Effector CD8-positive, alpha-beta T cell (primary cell): ENCODE measurements around the gene SHANK2.

Experiments
- DNase-seq: peaks from one replicate; lab custom pipeline; 2025; lab: John Stamatoyannopoulos, UW

Gene SHANK2

DNA sequence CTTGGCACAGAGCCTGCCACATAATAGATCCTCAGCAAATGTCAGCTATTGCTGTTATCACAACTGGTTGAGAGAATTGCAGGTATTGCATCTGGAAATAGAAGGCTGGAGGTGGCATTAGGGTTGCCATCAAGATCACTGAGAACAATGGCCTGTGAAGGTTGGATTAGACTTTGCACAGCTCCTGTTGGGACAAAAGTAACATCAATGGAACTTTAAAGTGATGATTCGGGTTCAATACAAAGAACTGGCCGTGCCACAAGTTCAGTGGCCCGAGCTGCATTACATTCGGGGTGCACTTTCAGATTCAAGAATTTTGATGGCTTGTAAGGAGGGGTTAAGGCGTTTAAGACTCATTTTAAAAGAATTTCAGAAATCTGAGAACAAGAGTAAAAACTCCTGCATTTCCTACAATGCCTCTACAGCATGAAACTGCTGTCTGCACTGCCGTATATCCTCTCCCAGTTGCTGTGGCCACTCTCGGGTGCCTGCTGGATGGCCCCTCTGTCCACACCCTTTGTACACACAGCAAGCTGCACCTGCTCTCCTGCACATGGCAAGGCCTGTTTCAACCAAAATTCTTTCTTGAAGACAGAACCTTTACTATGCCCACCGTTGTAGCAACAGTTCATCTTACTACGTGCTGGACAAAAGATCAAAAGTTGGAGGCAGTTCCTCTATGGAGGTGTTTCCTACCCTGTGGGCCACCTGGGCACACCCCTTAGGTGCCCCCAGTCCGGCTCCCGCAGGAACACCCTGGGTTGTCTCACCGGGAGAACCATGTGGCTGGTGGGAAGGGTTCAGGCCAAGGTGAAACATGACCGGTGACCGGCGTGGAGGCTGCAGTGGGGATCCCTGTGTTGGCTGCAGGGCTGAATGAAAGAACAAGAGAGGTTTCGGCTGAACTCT, 17.5 kb upstream of the SHANK2 start:
- DNase-seq = no peak

DNA sequence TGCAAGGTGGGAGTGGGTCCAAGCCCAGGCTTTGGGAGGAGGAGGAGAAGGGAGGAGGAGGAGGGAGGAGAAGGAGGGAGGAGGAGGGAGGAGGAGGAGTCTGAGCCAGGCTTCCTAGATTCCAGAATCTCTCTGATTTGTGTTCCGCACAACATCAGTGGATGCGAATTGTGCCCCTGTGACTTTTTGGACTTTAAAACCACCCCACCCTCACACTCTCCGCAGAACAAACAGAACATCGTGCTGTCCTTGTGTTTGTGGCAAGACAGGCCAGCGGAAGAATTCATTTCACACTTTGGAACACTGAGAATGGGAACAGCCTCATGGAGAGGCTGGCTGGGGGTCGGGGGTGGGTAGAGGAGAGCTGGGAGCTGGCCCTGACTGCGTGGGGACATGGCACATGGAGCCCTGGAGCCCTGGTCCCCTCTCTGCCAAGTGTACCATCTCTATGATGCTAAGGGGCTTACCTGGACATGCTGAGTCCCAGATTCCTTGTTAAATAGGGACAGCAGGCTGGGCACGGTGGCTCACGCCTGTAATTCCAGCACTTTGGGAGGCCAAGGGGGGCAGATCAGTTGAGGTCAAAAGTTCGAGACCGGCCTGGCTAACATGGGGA, 16.4 kb upstream of the SHANK2 start:
- no peak for DNase-seq

DNA sequence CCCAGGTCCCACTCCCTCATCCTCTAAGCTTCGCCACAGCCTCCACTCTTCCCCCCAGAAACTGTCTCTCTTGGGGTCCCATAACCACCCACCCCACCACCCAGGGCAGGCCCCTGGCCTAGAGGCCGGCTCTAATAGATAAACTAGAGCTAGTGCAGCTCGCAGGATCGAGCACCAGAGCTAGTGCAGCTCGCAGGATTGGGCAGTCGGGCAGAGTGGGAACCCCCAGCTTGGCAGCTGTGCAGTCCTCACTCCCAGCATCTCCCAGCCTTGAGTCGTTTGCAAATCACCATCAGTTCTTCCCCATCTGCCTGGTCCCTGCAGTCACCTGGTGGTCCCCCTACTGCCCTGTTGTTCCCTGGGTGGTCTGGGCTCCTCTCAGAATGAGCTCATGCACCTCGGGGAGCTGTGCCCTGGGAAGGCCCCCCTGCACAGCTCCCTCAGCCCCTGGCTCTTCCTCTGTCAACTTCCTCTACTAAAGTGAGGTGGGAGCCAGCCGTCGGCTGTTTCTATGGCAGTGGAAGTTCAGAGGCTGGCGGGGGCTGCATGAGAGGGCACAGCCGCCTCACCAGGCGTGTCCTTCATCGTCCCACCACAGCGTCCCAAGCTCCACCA, 15.5 kb upstream of the SHANK2 start:
- DNase-seq = no peak

DNA sequence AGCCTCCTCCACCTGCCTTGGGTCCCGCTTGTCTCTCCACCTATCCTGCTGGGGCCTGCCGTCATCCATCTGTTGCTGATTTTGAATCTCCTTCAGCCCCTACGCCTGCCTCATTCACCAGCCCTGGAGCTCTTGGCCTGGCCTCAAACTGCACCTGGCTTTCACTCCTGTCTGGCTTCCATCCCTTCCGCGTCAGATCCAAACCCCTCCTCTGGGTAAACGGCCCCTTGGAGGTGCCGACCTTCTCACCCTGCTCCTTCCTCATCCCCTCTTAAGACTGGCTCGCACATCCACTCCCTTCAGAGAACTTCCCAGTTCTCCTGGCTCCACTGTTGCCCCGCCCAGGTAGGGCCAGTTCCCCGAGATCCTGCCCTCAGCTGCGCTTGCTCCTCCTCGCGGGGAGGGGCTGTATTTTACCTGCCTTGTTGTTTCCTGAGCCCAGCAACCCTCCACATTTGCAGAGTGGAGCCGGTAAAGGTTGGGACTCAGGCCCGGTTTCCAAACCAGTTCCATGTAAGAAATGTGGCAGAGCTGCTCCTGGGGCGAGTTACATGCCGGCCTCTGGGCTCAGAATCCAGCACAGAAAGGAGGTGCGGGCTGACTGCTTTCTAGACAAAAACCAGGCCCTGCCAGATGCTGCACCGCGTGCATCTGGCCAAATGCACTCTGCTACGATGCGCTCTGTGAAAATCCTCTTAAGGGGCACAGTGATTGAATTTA, 13.9 kb upstream of the SHANK2 start:
- DNase-seq = no peak

DNA sequence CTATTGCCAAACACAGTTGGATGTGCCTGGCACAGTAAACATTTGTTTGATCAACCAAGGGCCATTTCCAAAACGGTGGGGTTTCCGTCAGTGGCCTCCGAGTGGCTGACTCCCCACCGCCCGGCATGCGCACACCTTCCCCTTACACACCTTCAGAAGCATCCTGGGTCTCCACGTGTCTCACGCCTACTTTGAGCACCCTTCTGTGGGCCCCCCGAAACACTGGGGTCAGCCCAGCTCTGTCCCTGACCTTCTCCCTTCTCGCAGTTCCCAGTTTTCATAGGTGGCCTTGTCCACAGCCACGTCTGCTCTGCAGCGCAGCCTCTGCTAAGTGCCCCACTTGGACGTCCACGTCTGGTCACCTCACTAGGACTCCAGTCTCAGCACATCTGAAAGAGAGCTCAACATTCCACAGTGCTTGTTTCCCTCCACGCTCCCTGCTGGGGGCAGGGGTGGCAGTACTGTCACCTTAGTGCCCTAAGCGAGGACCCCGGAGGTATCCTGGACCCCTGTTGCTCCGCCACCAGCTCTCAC, 13.2 kb upstream of the SHANK2 start:
- DNase-seq = no peak

DNA sequence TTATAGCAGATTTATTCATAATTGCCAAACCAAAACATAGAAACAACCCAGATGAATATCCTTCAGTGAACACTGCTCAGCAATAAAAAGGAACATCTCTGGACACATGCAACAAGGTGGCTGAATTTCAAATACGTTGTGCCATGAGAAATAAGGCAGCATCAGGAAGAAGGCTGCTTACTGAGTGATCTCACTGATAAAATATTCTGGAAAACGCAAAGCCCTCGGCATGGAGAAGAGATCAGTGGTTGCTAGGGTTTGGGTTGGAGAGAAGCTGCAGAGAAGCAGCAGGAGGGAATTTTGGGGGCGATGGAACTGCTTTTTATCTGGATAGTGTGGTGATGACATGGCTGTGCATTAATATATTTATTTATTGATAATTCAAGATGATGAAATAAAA, 11.0 kb upstream of the SHANK2 start:
- no peak for DNase-seq

DNA sequence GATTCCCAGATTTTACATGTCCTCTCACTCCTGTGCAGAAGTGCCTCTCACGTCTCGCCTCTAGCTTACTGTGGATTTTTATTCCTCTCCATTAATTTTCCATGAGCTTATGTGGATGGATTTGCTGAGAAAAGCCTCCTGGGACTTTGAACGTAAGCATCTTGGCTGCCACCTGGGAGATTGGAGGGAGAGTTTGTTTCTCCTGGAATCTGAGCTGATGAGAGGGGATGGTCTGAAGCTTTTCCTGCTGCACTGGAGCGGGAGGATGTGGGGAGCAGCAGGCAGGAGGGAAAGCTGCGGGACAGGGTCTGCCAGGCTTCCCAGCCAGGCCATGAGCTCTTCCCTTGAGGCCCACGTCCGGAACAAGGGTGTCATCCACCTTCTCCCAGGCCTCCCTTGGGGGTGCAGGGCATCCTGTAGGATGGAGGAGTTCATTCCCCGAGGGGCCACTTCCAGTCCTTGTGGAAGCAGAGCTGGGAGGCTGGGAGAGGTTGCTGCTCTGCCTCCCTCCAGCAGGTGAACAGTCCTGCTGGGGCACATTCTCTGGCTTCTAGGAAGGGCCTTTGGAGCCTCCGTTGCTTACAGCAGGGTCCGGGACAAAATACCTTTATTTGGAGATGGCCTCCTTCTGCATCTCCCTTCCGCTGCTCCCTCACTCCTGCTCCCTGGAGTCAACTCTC, 3.6 kb upstream of the SHANK2 start:
- DNase-seq = no peak

DNA sequence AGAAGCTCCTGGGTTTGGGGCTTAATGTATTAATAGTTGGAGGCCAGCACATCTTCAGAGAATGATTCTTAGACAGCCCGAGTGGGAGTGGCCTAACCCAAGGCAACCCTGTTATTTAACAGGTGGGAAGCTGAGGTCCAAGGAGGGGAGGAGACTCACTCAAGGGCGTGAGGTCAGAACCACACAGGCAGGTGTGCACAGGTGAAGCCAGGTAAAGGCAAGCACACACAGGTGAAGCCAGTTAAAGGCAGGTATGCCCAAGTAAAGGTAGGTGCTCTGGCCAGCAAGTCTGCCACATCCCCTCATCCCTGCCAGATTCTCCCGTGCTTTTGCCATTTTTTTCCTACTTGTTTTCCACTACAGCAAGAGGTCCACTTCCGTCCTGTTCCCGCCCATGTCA, 2.9 kb upstream of the SHANK2 start:
- no peak for DNase-seq

DNA sequence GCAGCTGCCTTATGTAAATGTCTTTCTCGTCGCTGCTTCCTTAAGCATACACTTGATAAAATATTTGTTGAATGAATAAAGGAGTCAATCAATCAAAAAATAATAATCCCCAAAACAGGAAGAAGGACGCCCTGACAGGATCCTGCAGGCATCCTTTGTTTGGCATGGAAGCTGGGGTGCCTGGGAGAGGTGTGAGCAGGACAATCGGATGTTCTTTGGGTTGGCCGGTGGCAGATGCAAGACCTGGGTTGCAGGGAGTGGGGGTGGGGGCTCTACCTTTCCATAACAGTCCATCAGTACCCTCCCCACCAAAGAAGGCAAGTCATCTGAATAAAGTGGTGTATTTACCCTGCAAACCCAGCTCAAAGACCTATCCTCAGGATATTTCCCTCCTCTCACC, 1.4 kb upstream of the SHANK2 start:
- no peak for DNase-seq

DNA sequence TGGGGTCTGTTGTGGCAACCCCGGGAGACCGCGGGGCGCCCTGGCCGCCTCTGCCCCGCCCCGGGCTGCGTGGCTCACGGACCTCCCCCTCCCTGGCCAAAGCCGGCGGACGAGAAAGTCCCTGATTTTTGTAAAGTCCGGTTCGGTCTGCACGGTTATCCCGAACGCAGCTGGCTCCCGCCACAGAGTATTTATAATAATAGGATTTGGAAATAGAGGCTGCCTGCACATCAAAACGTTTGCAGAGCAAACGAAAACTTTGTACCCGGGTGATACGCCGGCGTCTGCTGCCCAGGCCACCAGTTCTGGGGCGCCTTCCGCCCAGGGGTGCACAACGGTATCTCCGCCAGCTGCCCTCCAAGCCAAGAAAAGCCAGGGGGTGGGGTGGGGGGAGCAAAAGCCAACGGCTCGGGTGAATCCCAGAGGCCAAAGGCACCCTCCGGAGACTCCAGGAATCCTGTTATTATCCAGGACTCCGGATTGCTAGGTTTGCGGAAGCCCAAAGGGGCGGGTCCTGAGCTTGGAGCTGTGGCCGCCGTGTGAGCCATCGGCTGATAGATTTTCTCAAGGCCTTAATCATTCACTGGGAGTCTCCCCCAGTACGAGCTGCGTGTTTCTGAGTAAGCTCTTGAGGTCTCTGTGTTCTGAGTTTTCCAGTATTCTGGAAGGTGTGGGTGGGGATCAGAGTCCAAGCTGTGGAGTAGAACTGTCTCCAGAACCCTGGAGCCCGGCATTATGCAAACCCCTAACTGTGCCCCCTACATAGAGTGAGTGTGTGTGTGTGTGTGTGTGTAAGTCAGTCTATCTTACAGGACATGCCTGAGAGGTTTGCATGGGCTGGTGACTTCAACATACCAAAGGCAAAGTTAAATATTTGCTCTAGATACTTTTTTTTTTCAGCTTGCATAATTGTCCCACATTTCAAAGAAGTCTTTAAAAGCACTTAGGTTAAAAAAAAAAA, 673 bp upstream of the SHANK2 start:
- DNase-seq = no peak

DNA sequence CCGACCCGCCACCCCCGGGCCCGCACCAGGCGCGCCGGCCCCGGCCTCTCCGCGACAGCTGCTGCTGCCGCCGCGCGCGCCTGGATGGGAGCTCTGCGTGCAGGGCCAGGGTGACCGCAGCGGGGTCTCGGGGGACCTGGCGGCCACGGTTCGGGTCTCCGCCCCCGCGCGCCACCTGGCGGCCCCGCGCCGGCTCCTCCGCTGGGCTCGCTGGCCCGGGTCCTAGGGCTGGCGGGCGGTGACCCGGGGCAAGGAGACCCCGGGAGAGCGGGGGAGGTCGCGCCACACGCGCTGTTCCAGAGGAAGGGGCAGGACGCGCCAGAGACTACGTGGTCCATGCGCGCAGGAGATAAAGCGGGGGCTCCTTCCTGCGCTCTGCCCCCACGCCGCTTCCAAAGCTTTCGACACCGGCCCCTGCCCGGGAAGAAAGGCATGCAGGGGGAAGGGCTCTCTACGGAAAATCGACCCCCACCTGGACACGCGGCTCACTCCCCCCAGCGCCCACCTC, 562 bp downstream of the SHANK2 start:
- DNase-seq = no peak

DNA sequence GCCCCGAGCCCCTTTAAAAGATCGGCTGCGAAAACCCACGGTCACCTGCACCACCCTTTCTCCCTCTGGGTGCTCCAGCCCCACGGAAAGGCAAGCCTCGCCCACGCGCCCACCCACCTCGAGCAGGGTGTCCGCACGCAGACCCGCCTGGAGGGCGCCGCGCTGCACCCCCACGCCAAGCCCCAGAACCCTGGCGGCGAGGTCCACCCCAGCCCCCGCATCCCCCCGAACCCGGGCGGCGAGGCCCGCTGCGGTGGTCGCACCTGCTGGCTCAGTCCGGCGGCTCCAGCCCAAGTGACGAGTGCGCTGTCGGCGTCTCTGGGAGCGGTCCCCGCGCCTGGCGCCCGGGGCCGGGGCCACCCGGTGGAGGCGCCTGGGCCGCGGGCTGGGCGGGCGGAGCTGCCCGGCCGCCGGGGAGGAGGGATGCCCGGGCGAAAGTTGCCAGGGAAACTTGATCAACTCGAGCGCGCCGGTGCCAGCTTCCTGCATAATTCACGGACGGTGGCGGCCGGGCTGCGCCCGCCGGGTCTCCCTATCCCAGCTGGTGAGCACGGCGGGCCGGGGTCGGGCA, 1.1 kb downstream of the SHANK2 start:
- DNase-seq = no peak

DNA sequence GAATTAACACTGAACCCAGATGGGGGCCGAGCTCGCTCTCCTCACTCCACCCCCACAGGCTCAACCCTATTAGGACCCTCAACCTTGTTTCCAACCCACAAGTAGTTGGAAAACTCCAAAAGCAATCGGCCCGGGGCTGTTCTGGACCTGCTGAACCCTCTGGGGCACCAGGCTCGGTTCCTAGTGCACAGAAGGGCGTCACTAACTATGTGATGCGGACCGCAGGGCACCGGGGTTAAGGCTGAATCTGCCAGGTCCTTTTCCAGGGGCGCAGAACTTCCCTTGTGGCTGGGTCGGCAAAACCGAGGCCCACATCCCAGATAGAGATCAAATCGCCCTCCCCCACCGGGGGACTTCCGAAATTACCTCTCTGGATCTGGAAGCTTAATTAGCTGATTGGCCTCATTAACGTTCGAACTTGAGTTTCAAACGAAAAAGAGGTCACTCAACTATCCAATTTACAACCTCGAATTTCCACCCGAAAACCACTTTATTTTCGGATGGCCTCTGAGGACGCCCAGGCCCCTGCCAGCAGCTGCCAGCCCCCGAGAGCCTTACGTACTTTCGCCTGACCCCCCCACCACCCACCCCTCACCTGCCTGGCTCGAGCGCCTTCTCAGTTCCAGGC, 1.7 kb downstream of the SHANK2 start:
- DNase-seq = no peak

DNA sequence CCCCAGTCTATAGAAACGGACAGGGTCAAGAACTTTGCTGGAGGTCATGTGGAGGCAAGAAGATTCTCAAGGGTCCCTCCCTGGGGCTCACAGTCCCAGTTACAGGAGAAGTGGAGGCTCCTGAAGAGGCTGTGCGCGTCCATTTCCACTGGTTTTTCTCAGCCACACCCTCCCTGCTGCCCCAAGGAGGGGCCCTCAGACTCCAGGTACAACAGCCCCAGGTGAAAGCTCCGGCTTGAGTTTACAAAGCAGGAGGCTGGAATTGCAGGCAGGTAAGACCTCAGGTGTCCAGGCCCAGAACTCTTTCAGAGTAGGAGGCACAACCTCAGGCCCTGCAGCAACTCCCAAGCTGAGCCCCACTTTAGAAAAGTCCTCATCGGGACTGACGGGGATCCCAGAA, 3.1 kb downstream of the SHANK2 start:
- DNase-seq = no peak

DNA sequence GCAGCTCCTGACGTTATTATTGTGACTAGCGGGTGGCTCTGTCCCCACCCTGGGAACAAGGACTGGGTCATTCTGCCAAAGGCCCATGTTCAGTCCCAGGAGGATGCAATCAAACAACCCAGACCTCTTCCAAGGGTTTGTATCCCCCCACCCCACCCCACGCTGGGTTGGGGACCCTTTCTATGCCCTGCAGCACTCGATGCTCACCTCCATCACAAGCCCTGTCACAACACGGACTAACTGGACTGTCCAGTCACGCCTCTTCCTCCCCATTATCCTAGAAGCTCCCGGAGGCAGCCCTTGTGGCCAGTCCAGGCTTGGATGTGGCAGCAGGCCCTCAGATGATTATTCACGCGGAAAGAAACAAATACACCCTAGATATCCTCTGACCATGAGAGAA, 3.7 kb downstream of the SHANK2 start:
- DNase-seq = no peak

DNA sequence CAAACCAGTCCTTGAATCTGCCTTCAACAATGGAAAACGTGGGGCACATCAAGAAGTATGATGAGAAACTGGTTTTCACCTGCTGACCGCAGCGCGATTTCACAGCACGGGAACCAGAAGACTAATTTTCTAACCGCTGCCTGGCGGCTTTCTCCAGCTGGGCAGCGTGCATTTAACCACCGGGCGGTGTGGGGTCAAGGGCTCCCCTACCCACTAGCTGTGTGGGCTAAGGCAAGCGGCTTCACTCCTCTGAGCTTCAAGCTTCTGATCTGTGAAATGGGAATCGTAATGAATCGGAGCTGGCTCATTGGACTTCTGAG, 4.2 kb downstream of the SHANK2 start:
- DNase-seq = no peak

DNA sequence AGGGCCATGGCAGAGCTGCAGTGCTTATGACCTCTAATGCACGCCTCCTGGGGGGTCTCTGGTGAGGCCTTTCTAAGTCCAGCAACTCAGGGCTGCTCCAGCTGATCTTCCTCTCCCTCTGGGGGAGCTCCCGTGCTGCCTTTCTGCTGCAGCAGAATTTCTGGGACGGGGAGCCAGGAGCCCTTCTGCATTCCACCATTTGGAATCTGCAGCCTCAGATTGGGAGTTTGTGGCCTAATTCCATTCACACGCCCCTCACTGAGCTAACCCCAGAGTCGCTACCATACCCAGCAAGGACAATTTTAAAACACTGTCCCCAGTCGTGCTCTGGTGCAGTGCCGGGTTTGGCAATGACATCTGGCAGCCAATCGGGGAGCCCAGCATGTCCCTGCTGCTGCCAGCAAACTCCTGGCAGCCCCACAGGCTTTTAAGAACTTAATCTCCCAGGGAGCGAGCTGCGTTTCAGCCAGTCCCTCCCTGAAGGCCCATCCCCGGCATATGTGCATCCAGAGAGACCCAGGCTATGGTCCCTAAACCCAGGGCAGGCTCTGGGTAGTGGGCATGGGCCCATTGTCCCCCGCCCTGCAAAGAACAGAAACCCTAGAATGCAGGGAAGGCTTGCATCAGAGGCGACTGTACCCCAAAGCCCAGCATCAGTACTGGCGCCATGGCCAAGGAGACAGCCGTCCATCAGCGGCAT, 4.7 kb downstream of the SHANK2 start:
- no peak for DNase-seq

DNA sequence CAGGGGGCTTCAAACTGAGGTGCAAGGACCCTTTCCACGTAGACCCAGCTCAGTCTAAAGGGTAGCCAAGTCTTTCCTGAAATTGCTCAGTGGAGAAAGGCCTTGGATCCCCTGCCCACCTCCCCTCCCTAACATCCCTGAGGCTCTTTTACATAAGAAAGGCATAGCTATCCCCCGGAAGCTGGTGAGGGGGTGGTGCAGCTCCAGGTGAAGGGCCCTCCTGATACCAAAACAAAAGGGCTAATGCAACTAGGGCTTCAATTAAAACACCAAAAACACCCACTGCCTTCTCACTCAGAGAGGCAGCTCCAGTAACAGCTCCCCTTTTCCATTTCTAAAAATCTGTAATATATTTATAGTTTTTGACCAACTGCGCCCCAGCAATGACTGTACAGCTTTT, 5.8 kb downstream of the SHANK2 start:
- no peak for DNase-seq
